ENCODE measurements around the gene HSD17B2.
"Not testable (repeated sequence)": the region's sequence is repeated elsewhere in the genome, so short reads cannot be mapped to it uniquely, and the experiment has no call there.

HSD17B2 gene

GRCh38 chr16:82074019-82074558 is 39.0 kb downstream of the HSD17B2 start:
- no peak for DNase-seq (ENCODE audit: extremely low read depth in 1 of 2, low read depth in 1 of 2)

- DNase-seq (ENCODE audit: extremely low read depth in 1 of 2, low read depth in 1 of 2), result no peak
Measured at GRCh38 chr16:82078125-82078524, 43.1 kb downstream of the HSD17B2 start.

- DNase-seq (ENCODE audit: extremely low read depth in 1 of 2, low read depth in 1 of 2), result no peak
Measured at GRCh38 chr16:82079892-82080291, 44.8 kb downstream of the HSD17B2 start.

- no peak for DNase-seq (ENCODE audit: extremely low read depth in 1 of 2, low read depth in 1 of 2)
Measured at GRCh38 chr16:82081264-82081663, 46.2 kb downstream of the HSD17B2 start.

- no peak for DNase-seq (ENCODE audit: extremely low read depth in 1 of 2, low read depth in 1 of 2)
Measured at GRCh38 chr16:82082097-82082496, 47.0 kb downstream of the HSD17B2 start.

GRCh38 chr16:82082543-82083244 is 47.6 kb downstream of the HSD17B2 start:
- DNase-seq (ENCODE audit: extremely low read depth in 1 of 2, low read depth in 1 of 2), result peak in 1 of 2 donors; percentile 7

GRCh38 chr16:82083710-82084353 is 48.8 kb downstream of the HSD17B2 start:
- DNase-seq (ENCODE audit: extremely low read depth in 1 of 2, low read depth in 1 of 2), result no peak

GRCh38 chr16:82085011-82085779 is 50.1 kb downstream of the HSD17B2 start:
- DNase-seq (ENCODE audit: extremely low read depth in 1 of 2, low read depth in 1 of 2), result no peak

- DNase-seq (ENCODE audit: extremely low read depth in 1 of 2, low read depth in 1 of 2), result no peak
Measured at GRCh38 chr16:82088483-82088882, 53.4 kb downstream of the HSD17B2 start.

- DNase-seq (ENCODE audit: extremely low read depth in 1 of 2, low read depth in 1 of 2), result no peak
Measured at GRCh38 chr16:82091241-82091640, 56.2 kb downstream of the HSD17B2 start.

- DNase-seq (ENCODE audit: extremely low read depth in 1 of 2, low read depth in 1 of 2), result no peak
Measured at GRCh38 chr16:82092711-82093110, 57.7 kb downstream of the HSD17B2 start.

GRCh38 chr16:82093666-82094300 is 58.7 kb downstream of the HSD17B2 start:
- no peak for DNase-seq (ENCODE audit: extremely low read depth in 1 of 2, low read depth in 1 of 2)

- no peak for DNase-seq (ENCODE audit: extremely low read depth in 1 of 2, low read depth in 1 of 2)
Measured at GRCh38 chr16:82094942-82095540, 60.0 kb downstream of the HSD17B2 start.

GRCh38 chr16:82096641-82097040 is 61.6 kb downstream of the HSD17B2 start:
- DNase-seq (ENCODE audit: extremely low read depth in 1 of 2, low read depth in 1 of 2), result no peak

- DNase-seq (ENCODE audit: extremely low read depth in 1 of 2, low read depth in 1 of 2), result no peak
Measured at GRCh38 chr16:82105107-82105506, 70.1 kb downstream of the HSD17B2 start.

- DNase-seq (ENCODE audit: extremely low read depth in 1 of 2, low read depth in 1 of 2), result no peak
Measured at GRCh38 chr16:82108100-82108499, 73.0 kb downstream of the HSD17B2 start.

- DNase-seq (ENCODE audit: extremely low read depth in 1 of 2, low read depth in 1 of 2), result no peak
Measured at GRCh38 chr16:82108774-82109173, 73.7 kb downstream of the HSD17B2 start.

GRCh38 chr16:82109266-82109665 is 74.2 kb downstream of the HSD17B2 start:
- DNase-seq (ENCODE audit: extremely low read depth in 1 of 2, low read depth in 1 of 2), result not testable (repeated sequence)

- no peak for DNase-seq (ENCODE audit: extremely low read depth in 1 of 2, low read depth in 1 of 2)
Measured at GRCh38 chr16:82111944-82112343, 76.9 kb downstream of the HSD17B2 start.

GRCh38 chr16:82113741-82114140 is 78.7 kb downstream of the HSD17B2 start:
- no peak for DNase-seq (ENCODE audit: extremely low read depth in 1 of 2, low read depth in 1 of 2)

GRCh38 chr16:82116535-82116934 is 81.5 kb downstream of the HSD17B2 start:
- DNase-seq (ENCODE audit: extremely low read depth in 1 of 2, low read depth in 1 of 2), result no peak
